ENCODE data around the gene TPSD1.

The TPSD1 gene

DNA sequence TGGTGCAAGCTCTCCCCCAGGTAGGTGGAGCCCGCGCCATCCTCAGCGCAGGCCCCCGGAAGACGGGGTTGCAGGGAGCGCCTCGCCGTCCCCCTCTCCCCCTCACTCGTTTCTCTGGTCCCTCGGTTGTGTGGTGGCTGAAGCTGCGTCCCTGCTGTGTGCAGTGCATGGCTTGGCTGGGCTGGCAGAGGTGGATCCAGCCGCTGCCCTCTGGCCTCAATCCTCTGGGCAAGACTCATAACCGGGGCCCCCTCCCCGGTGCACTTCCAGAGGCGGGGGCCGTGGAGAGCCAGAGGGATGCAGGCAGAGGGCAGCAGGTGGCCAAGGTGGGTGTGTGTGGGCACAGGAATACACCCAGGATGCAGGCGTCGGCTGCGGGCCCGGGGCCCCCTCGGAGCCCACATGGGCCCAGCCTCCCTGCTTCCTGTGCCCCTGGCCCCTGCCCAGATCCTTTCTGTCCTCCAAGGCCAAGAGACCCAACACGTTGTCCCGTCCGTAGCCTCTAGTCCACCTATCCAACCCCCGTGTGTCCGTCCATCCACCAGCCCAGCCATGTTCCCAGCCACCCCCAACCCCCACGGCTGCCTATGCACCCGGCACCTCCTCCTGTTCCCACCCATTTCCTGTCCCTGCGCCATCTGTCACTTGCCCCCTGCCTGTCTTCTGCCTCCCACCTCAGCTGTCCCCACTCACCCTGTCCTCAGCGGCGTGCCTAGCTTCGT, 40.1 kb upstream of the TPSD1 start:
- Histone ChIP-seq H3K4me3 (ENCODE audit: low read depth, low read length) (no peak overlapping the region), H3K4me1 (no peaks in the 10 kb centered on the region), H3K36me3 (no peaks in the 10 kb centered on the region), H3K27me3 (no peaks in the 10 kb centered on the region), H3K9me3 (no peaks in the 10 kb centered on the region)
- no peak for DNase-seq
- TF ChIP-seq, protein P1, sequence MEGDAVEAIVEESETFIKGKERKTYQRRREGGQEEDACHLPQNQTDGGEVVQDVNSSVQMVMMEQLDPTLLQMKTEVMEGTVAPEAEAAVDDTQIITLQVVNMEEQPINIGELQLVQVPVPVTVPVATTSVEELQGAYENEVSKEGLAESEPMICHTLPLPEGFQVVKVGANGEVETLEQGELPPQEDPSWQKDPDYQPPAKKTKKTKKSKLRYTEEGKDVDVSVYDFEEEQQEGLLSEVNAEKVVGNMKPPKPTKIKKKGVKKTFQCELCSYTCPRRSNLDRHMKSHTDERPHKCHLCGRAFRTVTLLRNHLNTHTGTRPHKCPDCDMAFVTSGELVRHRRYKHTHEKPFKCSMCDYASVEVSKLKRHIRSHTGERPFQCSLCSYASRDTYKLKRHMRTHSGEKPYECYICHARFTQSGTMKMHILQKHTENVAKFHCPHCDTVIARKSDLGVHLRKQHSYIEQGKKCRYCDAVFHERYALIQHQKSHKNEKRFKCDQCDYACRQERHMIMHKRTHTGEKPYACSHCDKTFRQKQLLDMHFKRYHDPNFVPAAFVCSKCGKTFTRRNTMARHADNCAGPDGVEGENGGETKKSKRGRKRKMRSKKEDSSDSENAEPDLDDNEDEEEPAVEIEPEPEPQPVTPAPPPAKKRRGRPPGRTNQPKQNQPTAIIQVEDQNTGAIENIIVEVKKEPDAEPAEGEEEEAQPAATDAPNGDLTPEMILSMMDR (IDR thresholded peaks at IDR 0.05; ENCODE audit: low read depth, low read length) = no peak

DNA sequence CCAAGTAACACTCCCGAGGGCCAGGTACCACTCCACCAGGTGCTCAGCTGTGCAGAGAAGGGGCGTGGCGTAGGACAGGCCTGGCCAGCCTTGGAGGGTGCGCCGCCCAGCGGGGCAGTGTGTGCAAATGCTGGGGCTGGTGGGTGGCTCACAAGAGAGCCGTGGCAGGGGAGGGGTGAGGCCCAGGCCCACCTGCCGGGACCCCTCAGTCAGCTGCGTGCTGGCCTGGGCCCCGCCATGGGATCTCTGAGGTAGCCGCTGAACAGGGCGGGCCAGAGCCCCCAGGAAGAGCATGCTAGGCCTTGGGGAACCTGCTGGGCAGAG, 39.6 kb upstream of the TPSD1 start:
- no peak for DNase-seq
- TF ChIP-seq, protein P1 (IDR thresholded peaks at IDR 0.05; ENCODE audit: low read depth, low read length) = no peak
- Histone ChIP-seq H3K36me3 (no peaks in the 10 kb centered on the region), H3K27me3 (peaks cover 4% of the 10 kb centered on the region; the same call in 1 of the 2 replicates), H3K9me3 (no peaks in the 10 kb centered on the region), H3K4me3 (ENCODE audit: low read depth, low read length) (no peak overlapping the region), H3K4me1 (no peaks in the 10 kb centered on the region)

DNA sequence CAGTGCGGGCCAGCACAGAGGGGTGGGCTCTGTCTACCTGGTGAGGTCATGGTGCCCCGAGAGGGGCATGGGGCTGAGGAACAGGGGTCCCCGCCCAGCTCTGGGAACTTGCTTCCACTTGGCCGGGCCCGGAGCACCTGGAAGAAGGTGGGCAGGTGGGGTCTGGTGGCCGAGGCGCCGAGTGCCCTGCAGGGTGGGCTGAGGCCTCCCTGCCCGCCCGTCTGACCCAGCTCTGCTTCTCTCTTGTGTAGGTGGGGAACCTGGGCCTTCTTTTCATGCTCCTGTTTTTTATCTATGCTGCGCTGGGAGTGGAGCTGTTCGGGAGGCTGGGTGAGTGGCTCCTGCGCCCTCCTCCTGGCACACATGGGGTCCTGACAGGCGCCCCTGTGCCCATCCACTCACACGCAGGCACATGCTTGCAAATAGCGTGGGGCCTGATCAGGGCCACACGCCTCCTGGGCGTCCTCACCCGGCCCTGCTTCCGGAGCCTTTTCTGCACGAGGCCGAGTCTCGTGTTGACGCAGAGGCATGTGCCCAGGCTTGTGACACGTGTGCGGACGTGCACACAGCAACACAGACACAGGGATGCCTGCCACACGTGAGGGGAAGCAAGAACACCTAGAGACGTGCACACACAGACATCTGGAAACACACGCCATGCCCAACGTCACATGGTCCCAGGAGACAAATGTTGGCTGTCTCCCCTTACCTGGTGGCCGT, 39.0 kb upstream of the TPSD1 start:
- TF ChIP-seq, protein P1 (IDR thresholded peaks at IDR 0.05; ENCODE audit: low read depth, low read length) = no peak
- Histone ChIP-seq H3K36me3 (no peaks in the 10 kb centered on the region), H3K4me3 (ENCODE audit: low read depth, low read length) (no peak overlapping the region), H3K27me3 (peaks cover 4% of the 10 kb centered on the region; the same call in 1 of the 2 replicates), H3K4me1 (no peaks in the 10 kb centered on the region), H3K9me3 (no peaks in the 10 kb centered on the region)
- DNase-seq = no peak

- Histone ChIP-seq H3K9me3 (no peaks in the 10 kb centered on the region), H3K4me3 (ENCODE audit: low read depth, low read length) (no peak overlapping the region), H3K4me1 (no peaks in the 10 kb centered on the region), H3K36me3 (no peaks in the 10 kb centered on the region), H3K27me3 (peaks cover 4% of the 10 kb centered on the region; the same call in 1 of the 2 replicates)
- TF ChIP-seq, protein P1 (IDR thresholded peaks at IDR 0.05; ENCODE audit: low read depth, low read length) = no peak
- DNase-seq = no peak
Measured at GRCh38 chr16:1217526-1217925, 38.3 kb upstream of the TPSD1 start.

- no peaks in the 10 kb centered on the region for H3K36me3 ChIP-seq
- no peak overlapping the region for H3K4me3 ChIP-seq (ENCODE audit: low read depth, low read length)
- H3K4me1 ChIP-seq = no peaks in the 10 kb centered on the region
- no peak for DNase-seq
- no peaks in the 10 kb centered on the region for H3K9me3 ChIP-seq
- TF ChIP-seq, protein P1 (IDR thresholded peaks at IDR 0.05; ENCODE audit: low read depth, low read length) = no peak
- peaks cover 4% of the 10 kb centered on the region; the same call in 1 of the 2 replicates for H3K27me3 ChIP-seq
Measured at GRCh38 chr16:1218061-1218929, 37.6 kb upstream of the TPSD1 start.
